Forelimb muscle (tissue), 1 donor: ENCODE results near the gene PLXND1. TPM values are rescaled to one million over a fixed set of nuclear protein-coding genes. Genes with fewer than 3 reads are reported as not detected.
"Not testable (repeated sequence)": the region's sequence is repeated elsewhere in the genome, so short reads cannot be mapped to it uniquely, and the experiment has no call there.

Source experiments
- DNase-seq: peaks from one replicate; pipeline ENCODE4 v3.0.0-alpha.2; 2013; ENCODE audit warnings: low read depth
- polyA plus RNA-seq: library from polyadenylated mRNA; unstranded; fragments of 120-200 nt; gene quantifications from one replicate; pipeline ENCODE4 v1.2.1, GENCODE V29; 2013; ENCODE audit not compliant: insufficient read length

The PLXND1 gene
- polyA plus RNA-seq, 1 donor: 110 TPM

DNA sequence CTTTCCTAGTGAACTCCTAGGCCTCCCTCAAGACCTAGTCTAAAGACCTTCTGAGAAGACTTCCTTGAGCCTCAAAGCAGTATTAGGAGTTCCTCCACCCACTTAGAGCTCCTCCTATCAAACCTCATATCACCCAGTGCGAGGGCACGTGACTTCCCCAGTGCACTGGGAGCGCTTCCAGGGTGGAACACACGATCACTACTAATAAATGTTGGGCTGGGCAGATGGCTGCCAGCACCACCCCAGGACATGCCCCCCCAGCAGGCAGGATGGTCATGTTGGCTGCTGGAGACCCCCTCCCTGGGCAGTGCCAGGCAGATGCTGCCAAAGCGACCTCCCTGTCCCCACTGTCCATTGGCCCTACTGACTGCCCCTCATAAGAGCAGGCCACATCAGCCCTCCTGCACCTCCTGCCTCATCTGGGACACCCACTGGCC lies 8.5 kb upstream of the PLXND1 start:
- DNase-seq: no peak

- DNase-seq: no peak
Observed at GRCh38 chr3:129614435-129614834, 8.0 kb upstream of the PLXND1 start.

DNA sequence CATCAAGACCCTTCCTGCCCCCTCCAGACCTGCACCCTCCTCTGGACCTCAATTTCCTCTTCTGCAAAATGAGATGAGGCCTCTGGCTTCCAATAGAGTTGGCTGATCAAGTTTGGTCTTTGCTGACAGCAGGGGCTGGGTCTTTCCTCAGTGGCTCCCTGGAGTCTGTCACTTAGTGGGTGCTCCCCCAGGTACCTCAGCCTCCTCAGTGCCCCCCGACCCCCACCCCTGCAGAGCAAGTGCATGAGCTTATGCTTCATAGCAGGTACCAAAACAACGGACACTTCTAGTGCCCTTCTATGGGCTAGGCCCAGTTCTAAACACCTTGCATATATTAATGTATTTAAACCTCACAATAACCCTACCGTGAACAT lies 6.9 kb upstream of the PLXND1 start:
- DNase-seq: no peak

GRCh38 chr3:129612534-129613366 lies 6.3 kb upstream of the PLXND1 start:
- DNase-seq: no peak

GRCh38 chr3:129611812-129612533 lies 5.5 kb upstream of the PLXND1 start:
- no peak for DNase-seq

- DNase-seq: no peak
Observed at GRCh38 chr3:129611446-129611800, 4.9 kb upstream of the PLXND1 start.

DNA sequence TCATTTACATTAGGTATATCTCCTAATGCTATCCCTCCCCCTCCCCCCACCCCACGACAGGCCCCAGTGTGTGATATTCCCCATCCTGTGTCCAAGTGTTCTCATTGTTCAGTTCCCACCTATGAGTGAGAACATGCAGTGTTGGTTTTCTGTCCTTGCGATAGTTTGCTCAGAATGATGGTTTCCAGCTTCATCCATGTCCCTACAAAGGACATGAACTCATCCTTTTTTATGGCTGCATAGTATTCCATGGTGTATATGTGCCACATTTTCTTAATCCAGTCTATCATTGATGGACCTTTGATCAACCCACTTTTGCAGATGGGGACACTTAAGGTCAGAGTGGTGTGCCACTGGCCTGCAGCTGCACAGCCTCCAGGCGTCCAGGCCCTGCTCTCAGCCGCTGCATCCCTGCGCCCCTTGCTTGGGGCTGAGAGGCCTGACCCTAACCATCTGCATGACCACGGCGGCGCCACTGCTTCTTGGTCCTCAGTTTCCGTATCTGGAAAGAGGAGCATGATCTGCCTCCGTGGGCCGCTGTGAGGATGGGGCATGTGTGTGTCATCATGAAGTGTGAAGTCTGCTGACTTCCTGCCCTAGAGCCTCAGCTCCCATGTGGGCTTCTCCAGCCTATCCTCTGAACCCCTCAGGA lies 4.4 kb upstream of the PLXND1 start:
- DNase-seq: not testable (repeated sequence)

- DNase-seq: no peak
Observed at GRCh38 chr3:129610276-129610675, 3.8 kb upstream of the PLXND1 start.

- DNase-seq: no peak
Observed at GRCh38 chr3:129609591-129610182, 3.2 kb upstream of the PLXND1 start.

DNA sequence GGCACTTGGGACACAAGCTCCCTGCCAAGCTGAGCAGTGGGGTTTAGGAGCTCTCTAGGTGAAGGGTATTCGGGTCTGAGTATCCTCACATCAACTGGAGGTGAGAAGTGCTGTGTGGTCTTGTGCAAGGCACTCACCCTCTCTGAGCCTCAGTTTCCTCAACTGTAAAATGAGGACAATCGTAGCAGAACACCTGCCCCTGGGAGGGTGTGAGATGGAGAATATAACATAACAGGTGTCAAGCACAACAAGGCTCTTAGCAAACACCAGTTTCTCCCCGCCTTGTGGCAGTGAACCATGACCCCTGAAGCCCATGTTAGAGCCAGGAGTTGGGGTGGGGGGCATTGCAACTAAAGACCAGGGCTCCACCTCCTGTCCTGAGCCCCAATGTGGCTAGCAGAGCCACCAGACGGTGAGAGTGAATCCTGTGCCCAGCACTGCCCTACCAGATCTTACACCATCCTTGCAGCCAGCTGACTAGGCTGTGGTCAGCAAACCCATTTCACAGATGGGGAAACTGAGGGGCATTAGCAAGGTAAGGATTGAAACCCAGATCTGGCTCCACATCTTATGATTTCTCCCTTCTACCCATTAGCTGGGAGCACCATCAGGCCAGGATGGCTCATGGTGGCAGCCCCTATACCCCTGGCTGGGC lies 2.6 kb upstream of the PLXND1 start:
- no peak for DNase-seq

- no peak for DNase-seq
Observed at GRCh38 chr3:129608087-129608935, 1.8 kb upstream of the PLXND1 start.

DNA sequence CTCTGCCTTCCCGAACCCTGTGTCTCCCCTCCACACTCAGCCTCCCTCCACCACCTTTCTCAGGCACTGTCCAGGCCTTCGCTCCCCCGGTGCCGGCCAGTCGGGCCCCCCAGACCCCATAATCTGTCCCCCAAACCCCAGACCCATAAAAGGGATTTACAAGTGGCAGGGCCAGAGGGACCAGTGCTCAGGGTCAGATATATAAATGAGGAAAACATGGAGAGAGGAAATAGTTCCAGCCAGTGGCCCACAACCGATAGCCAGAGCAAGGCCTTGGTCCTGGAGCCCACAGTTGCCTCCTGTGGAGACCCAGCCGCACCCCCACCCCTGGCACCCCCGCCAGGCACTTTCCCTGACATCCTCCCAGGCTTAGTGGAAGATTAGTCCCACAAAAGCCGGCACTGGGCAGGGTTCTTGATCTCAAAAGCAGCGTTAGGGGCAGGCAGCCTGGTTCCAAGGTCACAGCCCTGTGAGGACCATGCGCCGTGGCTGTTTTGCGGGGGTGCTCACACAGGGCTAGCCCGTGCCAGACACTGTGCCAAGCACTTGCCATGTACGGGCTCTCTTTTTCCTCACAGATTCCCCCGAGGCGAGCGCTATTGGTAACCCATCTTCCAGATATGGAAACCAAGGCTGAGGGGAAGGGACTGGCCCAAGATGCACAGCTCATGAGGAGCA lies 1.1 kb upstream of the PLXND1 start:
- no peak for DNase-seq

DNA sequence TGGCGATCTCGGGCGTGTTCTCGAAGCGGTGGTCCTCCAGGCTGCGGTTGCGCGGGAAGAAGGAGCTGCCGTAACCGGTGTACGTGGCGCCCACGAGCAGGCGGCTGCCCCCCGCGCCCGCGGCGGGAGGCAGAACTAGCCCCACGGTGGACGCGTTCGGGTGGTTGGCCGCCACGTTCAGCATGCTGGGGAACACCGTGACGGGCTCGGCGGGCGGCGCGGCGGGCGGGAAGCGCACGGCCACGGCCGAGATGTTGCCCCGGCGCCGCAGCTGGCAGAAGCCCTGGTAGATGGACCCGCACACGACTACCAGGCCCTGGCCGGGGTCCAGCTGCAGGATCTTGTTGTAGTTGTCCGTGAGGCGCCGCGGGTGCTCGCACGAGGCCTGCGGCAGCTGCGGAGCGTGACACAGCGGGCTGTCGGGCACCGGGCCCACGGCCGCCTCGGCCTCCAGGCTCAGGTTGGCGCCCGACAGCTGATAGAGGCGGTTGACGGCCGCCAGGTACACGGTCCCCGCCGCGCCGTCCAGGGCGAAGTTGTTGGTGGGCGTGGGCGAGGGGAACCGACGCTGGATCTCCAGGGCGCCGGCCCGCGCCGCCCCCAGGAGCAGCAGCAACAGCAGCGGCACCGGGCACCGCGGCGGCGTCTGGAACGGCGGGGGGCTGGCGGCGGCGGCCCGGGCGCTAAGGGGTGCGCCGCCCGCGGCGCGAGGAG lies 397 bp downstream of the PLXND1 start:
- DNase-seq: no peak

- DNase-seq: no peak
Observed at GRCh38 chr3:129605203-129605921, 1.1 kb downstream of the PLXND1 start.

- DNase-seq: no peak
Observed at GRCh38 chr3:129604767-129605166, 1.7 kb downstream of the PLXND1 start.

- DNase-seq: no peak
Observed at GRCh38 chr3:129603991-129604749, 2.3 kb downstream of the PLXND1 start.

DNA sequence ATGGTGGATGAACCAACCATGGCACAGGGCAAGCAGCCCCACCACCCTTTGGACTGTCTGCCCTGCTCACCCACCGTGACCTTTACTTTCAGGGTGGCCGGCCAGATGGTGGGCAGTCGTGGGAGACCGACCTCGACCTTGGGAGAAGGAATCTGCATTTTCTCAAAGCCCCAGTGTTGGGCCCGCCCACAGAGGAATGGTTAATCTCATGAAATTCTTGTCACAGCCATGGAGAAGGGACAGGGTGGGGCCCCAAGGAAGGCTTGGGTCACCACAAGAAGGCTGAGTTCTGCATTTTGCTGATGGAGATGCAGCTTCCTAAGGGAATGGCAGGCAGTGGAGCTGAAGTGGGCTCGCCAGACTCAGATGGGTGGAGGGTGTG lies 2.9 kb downstream of the PLXND1 start:
- DNase-seq: no peak
